OCI-M1 (cell line): Measurements from ENCODE around the gene MGAT4A.

ENCODE experiments used
- DNase-seq: peaks from one replicate; lab custom pipeline; 2025; lab: John Stamatoyannopoulos, UW

The MGAT4A gene

DNA sequence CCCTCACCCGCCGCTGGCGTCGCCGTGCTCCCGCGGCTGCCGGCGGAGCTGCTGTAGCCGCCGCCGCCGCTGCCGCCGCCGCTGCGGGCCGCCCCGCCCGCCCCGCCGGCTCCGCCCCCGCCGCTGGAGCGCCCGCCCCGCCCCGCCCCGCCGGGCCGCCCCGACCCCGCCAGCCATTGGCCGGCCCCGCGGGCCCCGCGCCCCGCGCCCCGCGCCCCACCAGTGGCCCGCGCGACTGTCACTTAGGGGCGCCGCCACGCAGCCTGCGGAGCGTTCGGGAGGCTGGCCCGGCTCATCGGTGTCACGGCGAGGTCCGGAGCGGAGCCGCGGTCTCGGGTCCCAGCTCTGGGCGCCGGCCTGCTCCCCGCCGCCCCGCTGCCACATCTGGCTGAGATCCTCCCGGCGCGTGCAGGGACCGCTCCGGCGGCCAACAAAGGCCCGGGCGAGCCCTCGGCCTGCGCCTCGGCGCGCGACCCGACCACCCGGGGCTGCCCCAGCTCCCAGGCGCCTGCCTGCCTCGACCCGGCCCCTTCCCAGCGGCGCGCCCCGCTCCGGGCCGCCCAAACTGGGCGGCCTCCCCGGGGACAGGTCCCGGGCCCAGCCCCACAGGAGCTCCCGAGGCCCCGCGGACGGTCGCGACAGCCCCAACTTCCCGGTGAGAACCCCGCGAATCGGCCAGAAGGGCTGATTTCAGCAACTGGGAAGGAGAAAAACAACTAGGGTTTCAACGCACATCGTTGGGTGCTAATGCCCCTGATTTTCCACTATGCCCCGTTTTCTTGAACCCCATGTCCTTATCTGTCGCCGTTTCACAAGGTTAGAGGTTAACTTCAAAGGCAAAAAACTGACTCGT lies at the start of gene MGAT4A:
TSS of gene MGAT4A (minus strand) at position 92 of the 853 bp plus-strand sequence. CDS start 4,800 bp downstream, outside the sequence.
- DNase-seq: no peak

GRCh38 chr2:98778741-98779483 lies 48.0 kb upstream of the MGAT4A start:
- no peak for DNase-seq

- no peak for DNase-seq
Observed at GRCh38 chr2:98778151-98778550, 47.2 kb upstream of the MGAT4A start.

DNA sequence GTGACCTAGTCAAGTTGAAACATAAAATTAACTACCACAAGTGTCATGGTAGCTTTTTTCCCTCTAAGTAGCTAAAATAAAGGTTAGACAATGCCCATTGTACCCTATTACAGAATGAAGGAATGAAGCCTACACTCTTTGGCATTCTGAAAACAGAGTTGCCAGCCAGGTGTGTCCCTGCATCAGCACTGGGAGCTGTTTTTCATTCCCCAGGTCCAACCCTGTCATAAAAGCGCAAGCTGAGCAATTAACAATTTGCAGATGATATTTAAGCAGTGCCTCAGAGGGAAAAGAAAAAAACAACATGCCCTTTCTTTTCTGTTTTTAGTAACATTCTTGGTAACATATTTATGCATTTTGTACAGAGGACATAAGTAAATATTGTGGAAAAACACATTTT lies 46.8 kb upstream of the MGAT4A start:
- no peak for DNase-seq

DNA sequence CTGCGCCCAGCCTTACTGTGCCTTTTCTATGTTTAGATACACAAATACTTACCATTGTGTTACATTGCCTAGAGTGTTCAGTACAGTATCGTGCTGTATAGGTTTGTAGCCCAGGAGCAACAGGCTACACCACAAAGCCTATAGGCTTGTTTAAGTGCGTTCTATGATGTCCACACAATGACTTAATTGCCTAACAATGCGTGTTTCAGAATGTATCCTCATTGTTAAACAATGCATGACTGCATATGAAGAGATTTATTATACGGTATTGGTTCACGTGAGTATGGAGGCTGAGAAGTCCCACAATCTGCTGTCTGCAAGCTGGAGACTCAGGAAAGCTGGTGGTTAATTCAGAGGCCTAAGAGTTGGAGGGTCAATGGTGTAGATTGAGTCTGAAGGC lies 46.1 kb upstream of the MGAT4A start:
- DNase-seq: no peak

- DNase-seq: no peak
Observed at GRCh38 chr2:98776136-98776535, 45.2 kb upstream of the MGAT4A start.

- no peak for DNase-seq
Observed at GRCh38 chr2:98775146-98775986, 44.4 kb upstream of the MGAT4A start.

GRCh38 chr2:98773907-98774306 lies 43.0 kb upstream of the MGAT4A start:
- no peak for DNase-seq

- DNase-seq: no peak
Observed at GRCh38 chr2:98773169-98773568, 42.2 kb upstream of the MGAT4A start.

GRCh38 chr2:98772536-98772935 lies 41.6 kb upstream of the MGAT4A start:
- DNase-seq: no peak

- DNase-seq: peak; percentile 7
Observed at GRCh38 chr2:98771721-98772524, 41.0 kb upstream of the MGAT4A start.

DNA sequence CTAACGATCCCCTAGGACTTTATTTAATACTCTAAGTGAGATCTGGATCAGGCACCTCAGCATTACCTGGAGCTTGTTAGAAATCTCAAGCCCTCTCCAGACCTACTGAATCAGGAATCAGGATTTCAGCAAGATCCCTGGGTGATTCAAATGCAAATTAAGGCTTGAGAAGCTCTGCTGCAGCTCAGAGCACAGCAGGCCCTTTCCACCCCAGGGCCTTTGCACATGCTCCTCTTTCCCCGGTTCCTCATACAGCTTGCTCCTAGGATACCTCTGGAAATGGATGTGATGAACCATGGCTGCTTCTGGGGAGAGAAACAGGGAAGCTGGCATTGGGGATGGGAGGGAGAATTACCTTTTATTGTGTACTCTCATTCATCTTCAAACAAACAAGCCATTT lies 40.3 kb upstream of the MGAT4A start:
- DNase-seq: no peak

- no peak for DNase-seq
Observed at GRCh38 chr2:98769784-98770183, 38.9 kb upstream of the MGAT4A start.

DNA sequence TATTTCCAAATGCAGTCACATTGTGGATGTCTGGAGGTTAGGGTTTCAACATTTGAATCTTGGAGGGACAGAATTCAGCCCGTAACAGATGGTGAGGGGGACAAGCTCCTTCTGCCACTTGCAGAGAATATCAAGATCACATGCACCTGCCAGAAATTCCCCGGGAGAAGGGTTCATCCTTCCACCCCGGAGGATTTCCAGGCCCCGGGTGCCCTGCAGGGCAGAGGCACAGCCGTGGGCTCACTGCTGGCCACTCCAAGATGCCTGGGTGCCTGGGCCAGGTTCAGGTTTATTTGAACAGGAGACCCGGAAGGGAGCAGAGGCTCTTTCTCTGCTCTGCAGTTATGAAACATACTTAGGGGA lies 38.2 kb upstream of the MGAT4A start:
- DNase-seq: no peak

GRCh38 chr2:98768384-98769113 lies 37.6 kb upstream of the MGAT4A start:
- DNase-seq: no peak

DNA sequence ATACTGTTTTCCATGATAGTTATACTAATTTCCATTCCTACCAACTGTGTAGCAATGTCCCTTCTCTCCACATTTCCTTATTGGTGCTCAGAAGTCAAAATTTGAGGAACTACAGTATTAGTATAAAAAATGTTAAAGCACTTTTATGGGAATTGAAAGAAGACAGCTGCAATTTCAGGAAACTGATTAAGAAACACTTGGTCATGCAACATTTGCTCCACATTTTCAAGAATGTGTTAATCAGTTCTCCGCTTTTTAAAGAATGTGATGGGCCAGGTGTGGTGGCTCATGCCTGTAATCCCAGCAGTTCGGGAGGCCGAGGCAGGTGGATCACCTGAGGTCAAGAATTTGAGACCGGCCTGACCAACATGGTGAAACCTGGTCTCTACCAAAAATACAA lies 33.6 kb upstream of the MGAT4A start:
- DNase-seq: no peak

DNA sequence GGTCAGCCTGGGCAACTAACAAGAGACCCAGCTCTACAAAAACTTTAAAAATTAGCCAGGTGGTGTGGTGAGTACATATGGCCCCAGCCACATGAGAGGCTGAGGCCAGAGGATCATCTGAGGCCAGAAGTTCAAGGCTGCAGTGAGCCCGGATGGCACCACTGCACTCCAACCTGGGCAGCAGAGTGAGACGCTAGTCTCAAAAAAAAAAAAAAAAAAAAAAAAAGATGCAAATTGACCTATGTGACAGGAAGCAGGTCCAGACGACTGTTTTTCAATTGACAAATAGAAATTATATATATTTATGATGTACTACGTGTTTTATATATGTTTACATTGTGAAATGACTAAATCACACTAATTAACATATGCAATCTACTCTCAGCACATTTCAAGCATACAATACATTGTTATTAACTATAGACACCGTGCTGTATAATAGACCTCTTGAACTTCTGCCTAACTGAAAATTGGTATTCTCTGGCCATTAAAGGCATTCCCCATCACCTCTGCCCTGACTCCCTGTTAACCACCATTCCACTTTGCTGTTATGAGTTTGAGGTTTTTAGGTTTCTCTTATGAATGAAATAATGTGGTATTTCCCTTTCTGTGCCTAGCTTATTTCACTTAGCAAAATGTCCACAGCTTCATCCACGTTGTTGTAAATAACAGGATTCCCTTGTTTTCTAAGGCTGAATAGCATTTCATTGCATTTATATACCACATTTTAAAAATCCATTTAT lies 32.4 kb upstream of the MGAT4A start:
- no peak for DNase-seq

GRCh38 chr2:98761909-98762308 lies 31.0 kb upstream of the MGAT4A start:
- DNase-seq: no peak

- DNase-seq: no peak
Observed at GRCh38 chr2:98761267-98761781, 30.4 kb upstream of the MGAT4A start.
